ENCODE results near the gene WHRN. TPM values are rescaled to one million over a fixed set of nuclear protein-coding genes. Genes with fewer than 3 reads are reported as not detected.

WHRN gene
- total and polyA plus RNA-seq, 2 of the 13 experiments (the other 11 are each of a cell fraction or from before 2014, with no cell fraction given), result 2.3 to 5.3 TPM

DNA sequence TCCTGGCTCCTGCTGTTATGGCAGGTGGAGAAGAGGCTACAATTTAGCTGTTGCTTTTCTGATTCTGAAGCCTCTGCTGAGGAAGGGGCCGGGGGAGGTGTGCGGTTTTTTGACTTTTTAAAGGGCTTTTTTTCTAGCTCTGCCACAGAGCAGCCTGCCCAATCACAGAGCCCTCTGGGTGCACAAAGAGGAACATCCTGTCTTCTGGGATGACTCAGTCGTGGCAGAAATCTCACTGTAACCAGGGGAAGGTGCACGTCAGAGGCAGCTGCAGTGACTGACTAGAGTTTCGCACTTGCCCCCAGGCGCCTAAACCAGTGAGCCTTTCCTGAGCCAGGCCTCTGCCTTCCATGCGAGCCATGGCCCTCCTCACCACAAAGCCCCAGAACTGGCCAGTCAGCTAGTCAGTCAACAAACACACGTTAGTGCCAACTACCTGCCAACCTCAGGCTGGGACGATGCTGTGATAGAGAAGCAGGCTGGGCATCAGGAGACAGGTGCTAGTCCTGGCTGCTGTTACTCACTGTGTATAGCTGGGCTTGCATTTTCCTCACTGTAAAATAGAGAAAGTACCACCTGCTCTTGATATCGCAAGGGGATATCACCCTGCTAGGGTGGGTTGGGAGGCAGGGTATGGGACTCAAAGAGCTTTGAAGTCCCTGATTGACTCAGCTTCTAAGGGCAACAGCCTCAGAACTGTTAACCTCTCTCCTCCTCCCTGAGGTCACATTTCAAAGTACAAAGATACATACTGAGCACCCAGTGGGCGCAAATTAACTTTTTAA lies 119.7 kb downstream of the WHRN start (continued):
- TF ChIP-seq ZNF138 (CRISPR knock-in tag; IDR thresholded peaks at IDR 0.05; ENCODE audit: low read depth), result no peak
- TF ChIP-seq, protein P1, sequence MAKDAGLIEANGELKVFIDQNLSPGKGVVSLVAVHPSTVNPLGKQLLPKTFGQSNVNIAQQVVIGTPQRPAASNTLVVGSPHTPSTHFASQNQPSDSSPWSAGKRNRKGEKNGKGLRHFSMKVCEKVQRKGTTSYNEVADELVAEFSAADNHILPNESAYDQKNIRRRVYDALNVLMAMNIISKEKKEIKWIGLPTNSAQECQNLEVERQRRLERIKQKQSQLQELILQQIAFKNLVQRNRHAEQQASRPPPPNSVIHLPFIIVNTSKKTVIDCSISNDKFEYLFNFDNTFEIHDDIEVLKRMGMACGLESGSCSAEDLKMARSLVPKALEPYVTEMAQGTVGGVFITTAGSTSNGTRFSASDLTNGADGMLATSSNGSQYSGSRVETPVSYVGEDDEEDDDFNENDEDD (CRISPR knock-in tag; IDR thresholded peaks at IDR 0.05; ENCODE audit: borderline replicate concordance), result no peak
- TF ChIP-seq ZNF547 (CRISPR knock-in tag; IDR thresholded peaks at IDR 0.05), result no peak
- TF ChIP-seq, protein P2, sequence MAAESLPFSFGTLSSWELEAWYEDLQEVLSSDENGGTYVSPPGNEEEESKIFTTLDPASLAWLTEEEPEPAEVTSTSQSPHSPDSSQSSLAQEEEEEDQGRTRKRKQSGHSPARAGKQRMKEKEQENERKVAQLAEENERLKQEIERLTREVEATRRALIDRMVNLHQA (CRISPR knock-in tag; IDR thresholded peaks at IDR 0.05), result no peak
- 0 out of 2 replicates have a peak, but pooled peaks have one; percentile 18 for TF ChIP-seq NR2F6 (IDR thresholded peaks at IDR 0.05)
- no peak; the same call in 1 of the 2 replicates for TF ChIP-seq NR2F6 (CRISPR knock-in tag; IDR thresholded peaks at IDR 0.05)
- no peak for TF ChIP-seq ZBTB1 (CRISPR knock-in tag; IDR thresholded peaks at IDR 0.05; ENCODE audit: borderline replicate concordance)
- no peak for TF ChIP-seq ZNF34 (CRISPR knock-in tag; IDR thresholded peaks at IDR 0.05; ENCODE audit: borderline replicate concordance)
- no peak for TF ChIP-seq ZBTB7A (CRISPR knock-in tag; IDR thresholded peaks at IDR 0.05)
- no peak for TF ChIP-seq RFXAP (CRISPR knock-in tag; IDR thresholded peaks at IDR 0.05; ENCODE audit: borderline replicate concordance)
- peak; percentile 56 for TF ChIP-seq HNF4A (CRISPR knock-in tag; IDR thresholded peaks at IDR 0.05)
- TF ChIP-seq, protein P3, sequence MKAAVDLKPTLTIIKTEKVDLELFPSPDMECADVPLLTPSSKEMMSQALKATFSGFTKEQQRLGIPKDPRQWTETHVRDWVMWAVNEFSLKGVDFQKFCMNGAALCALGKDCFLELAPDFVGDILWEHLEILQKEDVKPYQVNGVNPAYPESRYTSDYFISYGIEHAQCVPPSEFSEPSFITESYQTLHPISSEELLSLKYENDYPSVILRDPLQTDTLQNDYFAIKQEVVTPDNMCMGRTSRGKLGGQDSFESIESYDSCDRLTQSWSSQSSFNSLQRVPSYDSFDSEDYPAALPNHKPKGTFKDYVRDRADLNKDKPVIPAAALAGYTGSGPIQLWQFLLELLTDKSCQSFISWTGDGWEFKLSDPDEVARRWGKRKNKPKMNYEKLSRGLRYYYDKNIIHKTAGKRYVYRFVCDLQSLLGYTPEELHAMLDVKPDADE (CRISPR knock-in tag; IDR thresholded peaks at IDR 0.05), result no peak
- TF ChIP-seq, protein P4, sequence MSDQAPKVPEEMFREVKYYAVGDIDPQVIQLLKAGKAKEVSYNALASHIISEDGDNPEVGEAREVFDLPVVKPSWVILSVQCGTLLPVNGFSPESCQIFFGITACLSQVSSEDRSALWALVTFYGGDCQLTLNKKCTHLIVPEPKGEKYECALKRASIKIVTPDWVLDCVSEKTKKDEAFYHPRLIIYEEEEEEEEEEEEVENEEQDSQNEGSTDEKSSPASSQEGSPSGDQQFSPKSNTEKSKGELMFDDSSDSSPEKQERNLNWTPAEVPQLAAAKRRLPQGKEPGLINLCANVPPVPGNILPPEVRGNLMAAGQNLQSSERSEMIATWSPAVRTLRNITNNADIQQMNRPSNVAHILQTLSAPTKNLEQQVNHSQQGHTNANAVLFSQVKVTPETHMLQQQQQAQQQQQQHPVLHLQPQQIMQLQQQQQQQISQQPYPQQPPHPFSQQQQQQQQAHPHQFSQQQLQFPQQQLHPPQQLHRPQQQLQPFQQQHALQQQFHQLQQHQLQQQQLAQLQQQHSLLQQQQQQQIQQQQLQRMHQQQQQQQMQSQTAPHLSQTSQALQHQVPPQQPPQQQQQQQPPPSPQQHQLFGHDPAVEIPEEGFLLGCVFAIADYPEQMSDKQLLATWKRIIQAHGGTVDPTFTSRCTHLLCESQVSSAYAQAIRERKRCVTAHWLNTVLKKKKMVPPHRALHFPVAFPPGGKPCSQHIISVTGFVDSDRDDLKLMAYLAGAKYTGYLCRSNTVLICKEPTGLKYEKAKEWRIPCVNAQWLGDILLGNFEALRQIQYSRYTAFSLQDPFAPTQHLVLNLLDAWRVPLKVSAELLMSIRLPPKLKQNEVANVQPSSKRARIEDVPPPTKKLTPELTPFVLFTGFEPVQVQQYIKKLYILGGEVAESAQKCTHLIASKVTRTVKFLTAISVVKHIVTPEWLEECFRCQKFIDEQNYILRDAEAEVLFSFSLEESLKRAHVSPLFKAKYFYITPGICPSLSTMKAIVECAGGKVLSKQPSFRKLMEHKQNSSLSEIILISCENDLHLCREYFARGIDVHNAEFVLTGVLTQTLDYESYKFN (CRISPR knock-in tag; conservative IDR thresholded peaks at IDR 0.05), result peak; percentile 56
- no peak for TF ChIP-seq ZNF670 (CRISPR knock-in tag; IDR thresholded peaks at IDR 0.05; ENCODE audit: borderline replicate concordance)
- peak; percentile 49; the same call in 1 of the 2 replicates for TF ChIP-seq ZMYM3 (CRISPR knock-in tag; IDR thresholded peaks at IDR 0.05)
- no peak for TF ChIP-seq SMARCE1 (IDR thresholded peaks at IDR 0.05; ENCODE audit: borderline replicate concordance)
- TF ChIP-seq ZBTB7B (CRISPR knock-in tag; IDR thresholded peaks at IDR 0.05), result no peak
- peak; percentile 26; the same call in 1 of the 2 replicates for TF ChIP-seq SALL1 (CRISPR knock-in tag; IDR thresholded peaks at IDR 0.05)
- TF ChIP-seq RXRA (CRISPR knock-in tag; IDR thresholded peaks at IDR 0.05), result peak; percentile 42; the same call in 1 of the 2 replicates
- no peak for TF ChIP-seq FOSL2 (CRISPR knock-in tag; IDR thresholded peaks at IDR 0.05)
- no peak for TF ChIP-seq ZNF382 (CRISPR knock-in tag; IDR thresholded peaks at IDR 0.05; ENCODE audit: borderline replicate concordance)
- TF ChIP-seq ZNF572 (CRISPR knock-in tag; IDR thresholded peaks at IDR 0.05), result no peak
- TF ChIP-seq, protein P5, sequence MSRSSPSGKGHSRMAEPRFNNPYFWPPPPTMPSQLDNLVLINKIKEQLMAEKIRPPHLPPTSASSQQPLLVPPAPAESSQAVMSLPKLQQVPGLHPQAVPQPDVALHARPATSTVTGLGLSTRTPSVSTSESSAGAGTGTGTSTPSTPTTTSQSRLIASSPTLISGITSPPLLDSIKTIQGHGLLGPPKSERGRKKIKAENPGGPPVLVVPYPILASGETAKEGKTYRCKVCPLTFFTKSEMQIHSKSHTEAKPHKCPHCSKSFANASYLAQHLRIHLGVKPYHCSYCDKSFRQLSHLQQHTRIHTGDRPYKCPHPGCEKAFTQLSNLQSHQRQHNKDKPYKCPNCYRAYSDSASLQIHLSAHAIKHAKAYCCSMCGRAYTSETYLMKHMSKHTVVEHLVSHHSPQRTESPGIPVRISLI (CRISPR knock-in tag; IDR thresholded peaks at IDR 0.05; ENCODE audit: borderline replicate concordance), result no peak
- no peak for TF ChIP-seq ZEB1 (IDR thresholded peaks at IDR 0.05; ENCODE audit: insufficient replicate concordance, low read depth)

All from HepG2 (cell line).